Limb (tissue), 2 donors: ENCODE data around the gene STS.
"Not testable (repeated sequence)": the region's sequence is repeated elsewhere in the genome, so short reads cannot be mapped to it uniquely, and the experiment has no call there.

Source experiments
- DNase-seq, 2 donors: peaks; one replicate each; pipeline ENCODE4 v3.0.0-alpha.2; 2016; ENCODE audit errors: extremely low spot score in 2 of 2

STS gene

GRCh38 chrX:7178859-7179258, 31.3 kb downstream of the STS start:
- DNase-seq, result not testable (repeated sequence)

- DNase-seq, result no peak
These were observed 31.9 kb downstream of the STS start for GRCh38 chrX:7179446-7179845.

GRCh38 chrX:7184816-7185215, 37.3 kb downstream of the STS start:
- no peak for DNase-seq

- DNase-seq, result no peak
These were observed 41.2 kb downstream of the STS start for GRCh38 chrX:7188672-7189071.

DNA sequence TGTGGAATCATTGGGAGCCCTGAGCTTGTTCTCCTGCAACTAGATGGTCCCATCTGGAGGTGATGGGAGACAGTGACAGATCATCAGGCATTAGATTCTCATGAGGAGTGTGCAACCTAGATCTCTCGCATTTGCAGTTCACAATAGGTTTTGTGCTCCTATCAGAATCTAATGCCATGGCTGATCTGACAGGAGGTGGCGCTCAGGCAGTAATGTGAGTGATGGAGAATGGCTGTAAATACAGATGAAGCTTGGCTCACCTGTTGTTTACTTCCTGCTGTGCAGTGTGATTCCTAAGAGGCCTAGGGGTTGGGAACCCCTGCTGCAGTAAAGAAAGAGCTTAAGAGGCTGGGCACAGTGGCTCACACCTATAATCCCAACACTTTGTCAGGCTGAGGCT, 42.6 kb downstream of the STS start:
- DNase-seq, result no peak

DNA sequence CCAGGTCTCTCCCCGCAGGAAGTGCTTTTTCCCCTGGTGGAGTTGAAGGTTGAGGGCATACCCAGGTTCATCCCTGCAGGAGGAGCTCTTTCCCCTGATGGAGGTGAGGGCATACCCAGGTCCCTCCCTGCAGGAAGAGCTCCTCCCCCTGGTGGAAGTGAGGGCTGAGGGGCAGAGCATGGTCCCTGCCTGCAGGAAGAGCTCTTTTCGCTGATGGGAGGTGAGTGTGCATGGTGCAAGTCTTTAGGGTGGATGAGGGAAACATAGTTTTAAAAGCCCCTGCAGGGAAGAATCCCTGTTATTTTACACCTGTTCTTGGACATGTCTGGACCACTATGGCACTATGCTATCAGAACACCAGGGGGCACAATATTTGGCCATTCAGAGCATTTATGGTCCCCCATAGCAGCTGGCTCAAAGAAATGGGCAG, 44.2 kb downstream of the STS start:
- no peak for DNase-seq

DNA sequence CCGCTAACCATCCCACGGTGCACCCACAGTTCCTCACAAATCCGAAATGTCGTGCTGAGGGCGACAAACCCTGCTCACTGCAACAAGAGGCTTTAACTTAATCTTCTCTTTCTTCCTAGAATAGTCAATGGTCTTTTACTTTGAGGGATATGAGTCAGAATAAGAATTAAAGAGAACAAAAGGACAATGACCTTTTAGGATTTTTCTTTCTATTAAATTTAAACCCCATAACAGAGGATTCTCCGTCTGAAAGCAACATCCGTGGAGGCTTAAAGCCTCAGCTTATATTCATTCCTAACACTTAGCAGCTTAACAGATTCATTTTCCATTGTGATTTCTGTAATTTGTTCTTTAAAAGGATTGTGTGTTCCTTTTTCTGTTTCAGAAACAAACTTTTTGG, 45.4 kb downstream of the STS start:
- DNase-seq, result no peak

- DNase-seq, result no peak
These were observed 47.1 kb downstream of the STS start for GRCh38 chrX:7194606-7195005.
